ENCODE results near the gene SLC26A9. TPM values are rescaled to one million over a fixed set of nuclear protein-coding genes. Genes with fewer than 3 reads are reported as not detected.

Gene SLC26A9
- total RNA-seq, 6 experiments from 2014 or later, result not detected

GRCh38 chr1:205988585-205988995, 45.3 kb upstream of the SLC26A9 start:
- peaks cover 10% of the 10 kb centered on the region for H3K4me1 Mint-ChIP-seq (ENCODE audit: low read depth)
- peaks cover 2% of the 10 kb centered on the region; the same call in 1 of the 2 replicates for H3K27me3 Mint-ChIP-seq (ENCODE audit: insufficient read depth)
- no peak overlapping the region for H3K27ac Mint-ChIP-seq
- peaks cover 10% of the 10 kb centered on the region for H3K36me3 Mint-ChIP-seq (ENCODE audit: low read depth)
- DNase-seq, result no peak
- no peaks in the 10 kb centered on the region for H3K9me3 Mint-ChIP-seq
- TF ChIP-seq CTCF (IDR thresholded peaks at IDR 0.05), result no peak
- H3K4me3 Mint-ChIP-seq, result no peak overlapping the region

GRCh38 chr1:205986861-205987260, 43.6 kb upstream of the SLC26A9 start:
- no peak for TF ChIP-seq CTCF (IDR thresholded peaks at IDR 0.05)
- H3K4me1 Mint-ChIP-seq (ENCODE audit: low read depth), result peaks cover 10% of the 10 kb centered on the region
- H3K9me3 Mint-ChIP-seq, result no peaks in the 10 kb centered on the region
- no peak overlapping the region for H3K27ac Mint-ChIP-seq
- no peak for DNase-seq
- H3K36me3 Mint-ChIP-seq (ENCODE audit: low read depth), result 0 out of 2 replicates have a peak, but pooled peaks cover 5% of the 10 kb centered on the region
- no peak overlapping the region for H3K4me3 Mint-ChIP-seq
- H3K27me3 Mint-ChIP-seq (ENCODE audit: insufficient read depth), result peaks cover 1% of the 10 kb centered on the region; the same call in 1 of the 2 replicates

- H3K4me3 Mint-ChIP-seq, result no peak overlapping the region
- H3K27ac Mint-ChIP-seq, result no peak overlapping the region
- H3K36me3 Mint-ChIP-seq (ENCODE audit: low read depth), result 0 out of 2 replicates have a peak, but pooled peaks cover 5% of the 10 kb centered on the region
- peak; percentile 29; the same call in 1 of the 2 replicates for TF ChIP-seq CTCF (IDR thresholded peaks at IDR 0.05)
- peaks cover 5% of the 10 kb centered on the region for H3K4me1 Mint-ChIP-seq (ENCODE audit: low read depth)
- no peaks in the 10 kb centered on the region for H3K9me3 Mint-ChIP-seq
- no peak for DNase-seq
- H3K27me3 Mint-ChIP-seq (ENCODE audit: insufficient read depth), result peaks cover 1% of the 10 kb centered on the region; the same call in 1 of the 2 replicates
Observed at GRCh38 chr1:205986292-205986691, 43.0 kb upstream of the SLC26A9 start.

GRCh38 chr1:205985330-205986005, 42.2 kb upstream of the SLC26A9 start:
- H3K4me3 Mint-ChIP-seq, result no peak overlapping the region
- H3K9me3 Mint-ChIP-seq, result no peaks in the 10 kb centered on the region
- H3K36me3 Mint-ChIP-seq (ENCODE audit: low read depth), result 0 out of 2 replicates have a peak, but pooled peaks cover 5% of the 10 kb centered on the region
- H3K4me1 Mint-ChIP-seq (ENCODE audit: low read depth), result peaks cover under 1% of the 10 kb centered on the region; the same call in 1 of the 2 replicates
- no peak for TF ChIP-seq CTCF (IDR thresholded peaks at IDR 0.05)
- no peak for DNase-seq
- no peak overlapping the region for H3K27ac Mint-ChIP-seq
- H3K27me3 Mint-ChIP-seq (ENCODE audit: insufficient read depth), result peaks cover 1% of the 10 kb centered on the region; the same call in 1 of the 2 replicates

- Mint-ChIP-seq H3K27me3 (ENCODE audit: insufficient read depth) (peaks cover 1% of the 10 kb centered on the region; the same call in 1 of the 2 replicates), H3K4me1 (ENCODE audit: low read depth) (peaks cover 6% of the 10 kb centered on the region; the same call in 1 of the 2 replicates), H3K4me3 (no peak overlapping the region), H3K36me3 (ENCODE audit: low read depth) (no peaks in the 10 kb centered on the region), H3K27ac (no peak overlapping the region), H3K9me3 (no peaks in the 10 kb centered on the region)
- peak; percentile 82 for TF ChIP-seq CTCF (IDR thresholded peaks at IDR 0.05)
- peak; percentile 37 for DNase-seq
Observed at GRCh38 chr1:205983925-205984725, 40.9 kb upstream of the SLC26A9 start.
